Fibroblast of gingiva (primary cell): Measurements from ENCODE around the gene TENM4.

Source experiments
- DNase-seq: peaks from one replicate; pipeline ENCODE4 v3.0.0-alpha.2; 2011; ENCODE audit warnings: low read depth

The TENM4 gene

GRCh38 chr11:79418241-79418640 is 22.6 kb downstream of the TENM4 start:
- DNase-seq = no peak

- no peak for DNase-seq
Measured at GRCh38 chr11:79417069-79417920, 23.5 kb downstream of the TENM4 start.

GRCh38 chr11:79415912-79416311 is 24.9 kb downstream of the TENM4 start:
- no peak for DNase-seq

GRCh38 chr11:79415411-79415810 is 25.4 kb downstream of the TENM4 start:
- no peak for DNase-seq

GRCh38 chr11:79414644-79415317 is 26.0 kb downstream of the TENM4 start:
- DNase-seq = peak; percentile 50

GRCh38 chr11:79414041-79414440 is 26.8 kb downstream of the TENM4 start:
- no peak for DNase-seq

- peak; percentile 94 for DNase-seq
Measured at GRCh38 chr11:79413268-79413667, 27.6 kb downstream of the TENM4 start.

GRCh38 chr11:79412761-79413160 is 28.1 kb downstream of the TENM4 start:
- no peak for DNase-seq

- no peak for DNase-seq
Measured at GRCh38 chr11:79409330-79409729, 31.5 kb downstream of the TENM4 start.

GRCh38 chr11:79406376-79406775 is 34.5 kb downstream of the TENM4 start:
- no peak for DNase-seq

GRCh38 chr11:79404806-79405205 is 36.0 kb downstream of the TENM4 start:
- no peak for DNase-seq

- peak; percentile 18 for DNase-seq
Measured at GRCh38 chr11:79404325-79404724, 36.5 kb downstream of the TENM4 start.

GRCh38 chr11:79403839-79404238 is 37.0 kb downstream of the TENM4 start:
- DNase-seq = no peak

GRCh38 chr11:79402912-79403311 is 37.9 kb downstream of the TENM4 start:
- DNase-seq = no peak

- DNase-seq = peak; percentile 28
Measured at GRCh38 chr11:79400717-79401330, 40.0 kb downstream of the TENM4 start.

- no peak for DNase-seq
Measured at GRCh38 chr11:79400206-79400605, 40.6 kb downstream of the TENM4 start.

- DNase-seq = no peak
Measured at GRCh38 chr11:79397252-79397651, 43.6 kb downstream of the TENM4 start.

- DNase-seq = no peak
Measured at GRCh38 chr11:79396674-79397073, 44.2 kb downstream of the TENM4 start.

GRCh38 chr11:79396001-79396400 is 44.8 kb downstream of the TENM4 start:
- DNase-seq = no peak

GRCh38 chr11:79393362-79394043 is 47.3 kb downstream of the TENM4 start:
- DNase-seq = no peak

GRCh38 chr11:79392161-79392560 is 48.7 kb downstream of the TENM4 start:
- DNase-seq = no peak

GRCh38 chr11:79390923-79391322 is 49.9 kb downstream of the TENM4 start:
- no peak for DNase-seq
